ENCODE results near the gene SLC33A1.

GRCh38 chr3:155791190-155791589 is 63.0 kb downstream of the SLC33A1 start:
- TF ChIP-seq, protein P1, sequence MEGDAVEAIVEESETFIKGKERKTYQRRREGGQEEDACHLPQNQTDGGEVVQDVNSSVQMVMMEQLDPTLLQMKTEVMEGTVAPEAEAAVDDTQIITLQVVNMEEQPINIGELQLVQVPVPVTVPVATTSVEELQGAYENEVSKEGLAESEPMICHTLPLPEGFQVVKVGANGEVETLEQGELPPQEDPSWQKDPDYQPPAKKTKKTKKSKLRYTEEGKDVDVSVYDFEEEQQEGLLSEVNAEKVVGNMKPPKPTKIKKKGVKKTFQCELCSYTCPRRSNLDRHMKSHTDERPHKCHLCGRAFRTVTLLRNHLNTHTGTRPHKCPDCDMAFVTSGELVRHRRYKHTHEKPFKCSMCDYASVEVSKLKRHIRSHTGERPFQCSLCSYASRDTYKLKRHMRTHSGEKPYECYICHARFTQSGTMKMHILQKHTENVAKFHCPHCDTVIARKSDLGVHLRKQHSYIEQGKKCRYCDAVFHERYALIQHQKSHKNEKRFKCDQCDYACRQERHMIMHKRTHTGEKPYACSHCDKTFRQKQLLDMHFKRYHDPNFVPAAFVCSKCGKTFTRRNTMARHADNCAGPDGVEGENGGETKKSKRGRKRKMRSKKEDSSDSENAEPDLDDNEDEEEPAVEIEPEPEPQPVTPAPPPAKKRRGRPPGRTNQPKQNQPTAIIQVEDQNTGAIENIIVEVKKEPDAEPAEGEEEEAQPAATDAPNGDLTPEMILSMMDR (IDR thresholded peaks at IDR 0.05) = no peak
- no peak for TF ChIP-seq POLR2A (IDR thresholded peaks at IDR 0.05)
